HL-60/S4 treated with phorbol 12-myristate 13-acetate at 8.2 ng/mL for 4 days and 3 days (cell line): Measurements from ENCODE around the gene MBIP.

Source experiments
- in situ Hi-C: fragments of 300-500 bp; cut with MboI; formaldehyde crosslinking; loops from 2 replicates; pipeline ENCODE4 v1.15.0; 2022; ENCODE audit warnings: low sequenced_read_pairs

Gene MBIP

DNA sequence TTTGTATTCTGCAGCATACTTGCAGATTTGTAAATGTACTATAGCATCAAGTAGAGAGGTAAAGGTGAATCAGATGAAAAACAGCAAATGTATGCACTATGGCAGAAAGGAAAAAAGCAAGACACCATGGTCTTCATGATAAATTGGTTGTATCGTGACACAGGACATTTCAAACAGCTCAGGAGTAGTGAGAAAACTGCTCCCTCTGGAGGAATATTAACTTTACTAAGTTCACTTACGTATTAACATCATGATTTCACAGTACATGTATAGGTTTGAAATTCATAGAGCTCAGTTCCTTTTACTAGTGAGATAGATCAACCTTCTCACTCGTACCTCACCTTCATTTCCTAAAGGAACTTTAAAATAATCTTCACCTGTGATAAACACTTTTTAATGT lies 6.5 kb downstream of the MBIP start:
- in situ Hi-C loops: no loop called here

DNA sequence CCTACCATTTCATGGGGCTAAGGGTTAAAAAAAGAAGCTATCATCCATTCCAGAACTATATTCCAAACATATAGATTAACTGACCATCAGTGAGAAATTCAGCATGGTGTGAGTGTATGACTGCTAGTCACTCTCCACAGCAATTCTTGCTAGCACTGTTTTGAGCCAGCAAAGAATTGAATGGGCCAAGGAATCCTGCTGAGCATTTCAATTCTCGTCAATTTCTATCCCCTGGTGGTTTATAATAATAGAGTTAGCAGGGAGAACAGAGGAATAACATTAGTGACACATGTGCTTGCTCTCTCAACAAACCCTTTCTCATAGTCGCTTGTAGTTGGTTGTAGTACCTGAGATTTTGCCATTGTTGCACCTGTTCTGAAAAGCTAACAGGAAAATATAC lies 7.2 kb downstream of the MBIP start:
- in situ Hi-C loops: no loop called here

DNA sequence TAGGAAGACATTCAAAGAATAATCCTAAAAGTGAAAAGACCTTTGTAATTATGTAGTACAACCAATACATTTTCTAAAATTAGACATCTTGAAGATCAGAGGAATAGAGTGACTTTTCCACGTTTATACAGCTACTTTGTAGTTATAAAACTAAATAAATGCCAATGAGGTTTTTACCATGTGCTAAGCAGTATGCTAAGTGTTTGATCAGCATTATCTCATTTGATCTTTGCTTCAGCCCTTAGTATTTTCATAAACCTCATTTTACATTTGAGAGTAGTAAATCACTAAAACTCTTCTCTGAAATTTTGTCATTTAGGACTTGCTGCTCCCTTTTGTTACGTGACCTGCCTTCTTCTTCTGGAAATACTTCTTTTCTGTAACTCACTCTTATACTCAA lies 13.6 kb downstream of the MBIP start:
- in situ Hi-C loops: no loop called here

DNA sequence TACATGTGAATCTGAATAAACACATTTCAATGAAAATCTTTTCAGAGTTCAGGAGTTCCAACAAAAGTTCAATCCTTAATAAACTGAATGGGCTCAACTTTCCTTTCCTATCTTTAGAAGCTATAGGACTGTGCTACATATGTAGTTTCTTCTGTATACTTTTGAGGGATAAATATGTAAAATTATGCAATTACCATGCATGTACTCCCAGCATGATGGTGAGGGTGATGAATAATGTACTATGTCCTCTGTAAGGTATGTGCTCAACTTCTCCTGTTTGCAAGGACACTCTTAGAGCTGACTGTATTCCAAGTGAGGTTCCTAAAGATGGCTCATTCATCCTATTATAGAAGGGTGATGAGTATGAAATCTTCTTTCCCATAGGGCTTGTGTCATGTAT lies 15.5 kb downstream of the MBIP start:
- in situ Hi-C loops: no loop called here

DNA sequence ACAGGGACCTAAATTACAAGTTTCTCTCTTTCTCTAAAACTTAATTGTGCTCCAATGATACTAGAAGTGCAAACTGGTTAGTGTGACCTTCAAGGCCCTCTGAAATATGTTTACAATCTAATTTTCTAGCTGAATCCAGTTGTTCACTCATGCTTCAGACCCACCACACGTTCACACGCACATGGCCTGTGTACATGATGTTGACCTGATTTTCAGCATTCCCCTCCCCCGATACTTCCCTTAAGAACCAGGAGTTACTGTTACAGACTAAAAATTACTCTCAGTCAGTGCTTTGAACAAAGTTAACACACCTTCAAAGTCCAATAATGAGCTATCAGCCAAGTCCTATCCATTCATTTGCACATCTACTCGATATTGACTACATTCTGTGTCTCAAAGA lies 16.5 kb downstream of the MBIP start:
- in situ Hi-C loops: no loop called here

DNA sequence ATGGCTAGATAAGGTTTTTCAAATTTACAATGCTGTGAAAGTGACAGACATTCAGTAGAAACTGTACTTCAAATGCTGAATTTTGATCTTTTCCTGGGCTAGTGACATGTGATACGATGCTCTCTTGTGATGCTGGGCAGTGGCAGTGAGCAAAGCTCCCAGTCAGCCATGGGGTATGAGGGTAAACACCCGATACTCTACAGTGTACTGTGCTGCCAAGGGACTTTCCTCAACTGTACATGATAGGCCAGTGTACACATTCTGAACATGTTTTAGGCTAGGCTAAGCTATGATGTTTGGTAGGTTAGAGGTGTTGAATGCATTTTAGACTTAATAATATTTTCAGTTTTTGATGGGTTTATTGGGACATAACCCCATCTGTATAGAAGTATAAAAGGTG lies 17.6 kb downstream of the MBIP start:
- in situ Hi-C loops: no loop called here

DNA sequence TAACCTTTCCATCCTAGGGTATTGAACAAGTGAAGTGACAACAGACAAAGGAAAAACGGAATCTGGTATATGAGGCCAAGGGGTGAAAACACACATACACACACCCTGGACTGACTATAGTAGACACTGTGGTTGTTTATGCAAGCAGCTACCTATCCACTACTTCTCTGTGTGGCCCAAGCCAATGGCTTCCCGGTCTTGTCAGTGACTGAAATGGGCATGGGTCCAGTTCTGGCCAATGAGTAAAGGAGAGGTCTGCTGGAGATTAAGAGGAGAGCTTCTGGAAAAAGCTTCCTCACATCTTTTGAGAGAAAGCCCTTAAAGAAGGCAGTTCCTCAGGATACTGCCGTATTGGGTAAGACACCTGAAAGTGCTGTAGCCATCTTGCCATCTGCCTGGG lies 19.3 kb downstream of the MBIP start:
- in situ Hi-C loops: no loop called here

DNA sequence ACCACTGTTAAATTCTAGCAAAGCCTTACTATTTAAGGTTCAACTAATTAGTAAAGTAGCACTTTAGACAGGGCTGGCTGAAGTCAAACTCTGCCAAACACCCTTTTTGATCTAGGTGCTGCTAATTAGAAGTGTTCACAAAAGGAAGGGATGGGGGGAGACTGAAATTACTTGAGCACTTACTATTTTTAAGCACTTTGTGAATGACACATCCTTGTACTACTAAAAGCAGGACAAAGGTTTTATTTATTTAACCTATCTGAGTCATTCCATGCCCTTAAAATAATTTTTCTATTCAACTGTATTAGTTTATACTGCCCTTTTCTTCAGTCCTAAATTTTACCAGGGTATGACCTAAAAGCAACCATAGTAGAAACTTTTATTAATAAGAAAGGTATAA lies 20.1 kb downstream of the MBIP start:
- in situ Hi-C loops: no loop called here

DNA sequence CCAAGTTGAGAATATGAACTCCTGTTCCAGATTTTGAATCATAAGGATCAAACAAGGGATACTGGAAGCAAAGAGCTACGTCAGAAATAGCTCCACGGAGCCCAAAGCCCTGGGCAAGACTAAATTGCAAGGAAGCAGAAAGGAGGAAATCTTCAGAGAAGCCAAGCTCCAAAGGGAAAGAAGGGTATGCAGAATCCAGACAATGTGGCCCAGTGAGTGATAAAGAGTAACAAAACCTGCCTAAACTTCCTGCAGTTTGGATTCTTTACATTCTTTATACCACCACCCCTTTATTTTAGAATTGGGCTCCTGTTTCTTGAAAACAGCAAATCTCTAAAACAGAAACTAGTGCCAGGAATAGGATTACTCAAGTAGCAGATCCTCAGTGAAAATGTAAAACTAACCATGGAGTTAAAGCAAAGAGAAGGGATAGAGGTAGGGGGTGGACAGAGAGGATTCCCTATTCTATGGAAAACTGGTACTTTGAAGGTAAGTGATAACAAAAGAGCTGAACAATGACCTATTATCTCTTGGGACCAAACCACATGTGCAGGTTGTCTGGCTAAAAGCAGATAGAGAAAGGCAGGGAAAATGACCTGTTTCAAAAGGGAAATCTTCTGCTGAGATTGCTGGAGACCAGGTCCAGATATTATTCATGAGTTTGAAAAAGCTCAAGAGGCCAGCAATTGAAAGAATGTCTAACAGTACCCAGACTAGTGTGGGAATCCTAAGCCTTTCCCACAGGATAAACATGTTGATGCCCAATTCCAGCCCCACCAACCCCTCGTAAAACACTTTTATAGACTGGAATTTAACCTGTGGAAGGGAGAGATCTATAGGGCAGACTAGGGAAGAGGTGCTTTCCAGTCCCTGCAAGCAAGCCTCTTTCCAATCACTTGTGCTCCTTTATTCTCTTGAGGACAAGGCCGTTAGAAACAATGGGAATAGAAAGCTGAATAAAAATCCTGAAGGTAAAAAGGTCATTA lies 24.5 kb downstream of the MBIP start:
- in situ Hi-C loops: no loop called here

DNA sequence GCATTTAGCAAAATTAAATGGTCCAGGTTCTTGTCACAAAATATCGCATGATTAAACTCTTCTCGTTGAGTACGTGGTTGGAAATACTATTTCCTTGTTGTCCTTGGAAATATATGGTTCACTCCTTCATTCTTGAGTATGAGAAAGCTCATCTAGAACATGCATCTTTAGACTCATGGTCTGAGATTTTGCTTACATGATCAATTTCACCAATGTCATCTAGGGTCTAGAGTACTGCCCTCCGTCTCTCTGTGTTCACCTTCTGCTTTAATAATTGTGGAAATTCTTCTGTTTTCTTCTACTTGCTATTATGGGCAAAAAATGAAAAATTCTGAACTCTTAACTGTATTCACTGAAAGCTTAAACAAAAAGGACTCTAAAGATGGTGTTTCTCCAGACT lies 25.9 kb downstream of the MBIP start:
- in situ Hi-C loops: no loop called here

DNA sequence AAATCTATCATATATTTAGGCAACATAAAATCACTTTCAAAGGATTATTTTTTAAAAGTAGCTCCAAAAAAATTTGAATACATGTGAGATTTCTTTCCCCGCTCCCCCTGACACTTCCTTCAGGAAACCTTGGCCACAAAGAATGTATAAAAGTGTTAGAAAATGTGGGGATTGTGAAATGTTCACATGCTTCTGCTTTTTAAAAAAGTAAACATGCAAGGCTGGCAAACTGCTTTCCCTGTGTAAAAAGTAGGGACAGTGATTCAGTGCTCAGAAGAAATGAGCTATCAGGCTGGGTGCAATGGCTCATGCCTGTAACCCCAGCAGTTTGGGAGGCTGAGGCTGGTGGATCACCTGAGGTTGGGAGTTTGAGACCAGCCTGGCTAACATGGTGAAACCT lies 26.6 kb downstream of the MBIP start:
- in situ Hi-C loops: no loop called here

DNA sequence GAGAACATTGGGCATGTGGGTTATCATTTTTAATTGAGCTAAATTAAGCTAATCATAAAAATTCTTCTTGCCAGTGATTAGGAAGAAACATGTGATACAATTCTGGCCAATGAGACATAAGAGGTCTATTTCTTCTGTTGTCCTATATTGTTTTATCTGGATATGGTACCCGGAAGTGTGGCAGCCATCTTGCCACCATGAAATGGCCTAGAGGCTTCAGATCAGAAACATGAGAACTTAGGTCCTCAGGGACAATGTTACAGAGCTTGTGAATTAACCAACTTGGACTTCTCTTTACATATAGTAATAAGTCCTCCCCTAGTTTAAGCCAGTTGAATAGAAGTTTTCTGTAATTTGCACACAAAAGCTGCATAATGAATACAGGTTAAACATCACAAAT lies 30.5 kb downstream of the MBIP start:
- in situ Hi-C loops: no loop called here

DNA sequence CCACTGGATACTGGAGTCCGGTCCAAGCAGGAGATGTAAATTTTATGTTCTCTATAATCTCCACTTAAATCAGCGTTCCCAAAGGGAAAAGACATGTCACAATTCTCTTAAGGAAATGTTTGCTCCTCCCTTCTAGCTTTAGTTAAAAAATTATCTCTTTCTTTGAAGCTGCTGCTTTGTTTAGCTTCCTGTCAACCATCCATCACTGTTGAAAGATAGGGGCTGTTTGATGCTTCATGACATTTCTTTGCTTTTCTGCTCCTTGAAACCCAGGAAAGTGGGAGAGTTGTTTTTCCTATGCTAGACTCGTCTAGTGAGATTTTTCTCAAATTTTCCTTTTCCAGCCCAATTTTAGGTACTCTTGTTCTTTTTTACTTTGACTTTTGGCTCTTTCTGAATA lies 31.9 kb downstream of the MBIP start:
- in situ Hi-C loops: no loop called here

DNA sequence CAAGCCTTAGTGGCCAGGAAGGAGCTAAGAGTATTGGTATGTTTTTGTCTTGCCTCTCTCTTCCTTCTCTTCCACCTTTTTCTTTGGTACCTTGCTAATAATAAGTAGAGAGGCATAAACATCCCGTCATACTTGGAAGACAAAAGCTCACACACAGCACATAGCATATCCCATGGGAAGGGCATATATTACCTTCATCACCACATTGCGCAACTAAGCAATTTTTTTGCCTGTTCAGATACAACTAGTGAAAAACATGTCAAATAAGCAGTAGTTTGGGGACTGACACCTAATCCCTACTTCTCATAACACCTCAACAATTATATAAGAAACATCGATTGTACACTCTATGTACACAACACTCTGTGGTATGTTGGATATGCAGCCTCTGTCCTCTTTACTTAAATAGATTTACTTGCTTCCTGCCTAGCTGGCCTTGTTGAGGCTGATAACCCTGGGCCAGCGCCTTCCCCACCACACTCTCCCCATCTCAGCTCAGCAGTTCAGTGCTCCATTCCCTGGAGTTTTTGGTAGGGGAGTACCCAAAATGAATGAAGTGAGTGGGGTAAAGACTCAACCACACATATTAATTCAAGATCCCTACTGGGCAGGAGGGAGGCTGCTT lies 35.4 kb downstream of the MBIP start:
- in situ Hi-C loops: no loop called here

DNA sequence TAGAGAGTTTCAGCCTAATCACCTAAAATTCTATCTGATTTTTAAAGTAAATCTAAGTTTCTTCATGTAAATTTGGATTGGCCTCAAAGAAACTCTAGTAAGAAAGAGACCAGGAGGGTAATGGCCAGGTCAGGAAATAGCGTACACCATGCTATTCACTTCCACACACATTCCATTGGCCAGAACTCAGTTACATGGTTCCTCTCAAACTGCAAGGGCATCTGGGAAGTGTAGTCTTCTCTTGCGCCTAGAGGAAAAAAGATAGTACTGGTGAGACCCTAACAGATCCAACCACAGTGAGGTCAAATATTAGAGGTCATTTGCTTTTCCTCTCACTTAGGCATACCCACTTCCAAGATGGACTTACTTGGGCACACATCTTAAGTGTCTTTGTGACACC lies 39.1 kb downstream of the MBIP start:
- in situ Hi-C loops: no loop called here

DNA sequence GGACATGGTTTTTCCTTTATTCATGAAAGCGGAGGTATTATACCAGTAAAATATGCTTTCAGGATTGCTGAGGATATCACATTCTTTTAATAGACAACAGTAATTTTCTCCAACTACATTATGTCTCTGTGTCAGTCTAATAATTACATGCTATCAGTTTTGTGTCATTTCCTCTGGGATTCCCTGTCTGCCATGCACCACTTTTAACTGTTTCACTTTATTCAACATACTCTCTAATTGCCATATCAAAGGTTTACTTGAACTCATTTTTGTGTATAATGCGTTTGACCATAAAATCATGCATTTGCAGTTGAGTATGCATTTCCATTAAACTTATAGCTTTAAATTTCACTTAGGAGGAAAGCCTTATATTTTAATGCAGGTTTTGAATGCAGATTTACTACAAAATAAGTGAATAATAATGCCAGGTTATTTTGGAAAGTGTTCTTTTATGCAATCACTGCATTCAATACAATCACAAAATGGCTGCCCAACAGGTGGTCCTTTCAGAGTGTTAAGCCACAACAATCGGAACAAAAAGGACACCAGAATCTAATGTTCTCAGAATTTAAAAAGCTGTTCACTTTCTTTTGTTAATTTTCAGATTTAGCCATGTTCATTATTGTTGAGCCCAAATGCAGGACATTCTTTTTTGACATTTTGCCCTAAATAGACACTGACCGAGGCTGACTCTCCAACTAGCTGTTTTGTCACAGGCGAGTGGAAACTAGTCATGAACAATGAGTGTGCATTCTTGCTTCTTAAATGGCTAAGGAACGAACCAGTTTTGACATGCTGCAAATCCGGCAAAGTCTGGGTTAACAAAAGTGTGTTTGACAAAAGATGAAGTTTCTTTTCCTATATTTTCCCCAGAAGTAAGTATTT lies 40.9 kb downstream of the MBIP start:
- in situ Hi-C loops: no loop called here

DNA sequence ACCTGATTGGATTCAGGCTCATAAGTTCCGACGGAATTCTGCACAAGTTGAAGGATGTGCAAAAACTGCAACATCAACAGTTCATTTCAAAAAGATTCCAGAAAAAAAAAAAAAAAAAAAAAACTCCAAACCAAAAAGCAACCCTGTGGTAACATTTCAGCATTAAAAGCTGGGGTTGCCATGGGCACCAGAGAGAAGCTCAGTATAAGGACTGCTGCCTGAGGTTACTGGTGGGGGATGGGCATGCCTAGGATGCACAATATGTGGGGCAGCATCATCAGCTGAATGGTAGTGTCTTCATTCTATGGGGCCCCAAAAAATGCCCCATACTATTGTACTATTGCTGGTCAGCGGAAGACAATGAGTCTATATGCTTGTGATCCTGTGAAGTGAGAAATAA lies 44.7 kb downstream of the MBIP start:
- in situ Hi-C loops: no loop called here

DNA sequence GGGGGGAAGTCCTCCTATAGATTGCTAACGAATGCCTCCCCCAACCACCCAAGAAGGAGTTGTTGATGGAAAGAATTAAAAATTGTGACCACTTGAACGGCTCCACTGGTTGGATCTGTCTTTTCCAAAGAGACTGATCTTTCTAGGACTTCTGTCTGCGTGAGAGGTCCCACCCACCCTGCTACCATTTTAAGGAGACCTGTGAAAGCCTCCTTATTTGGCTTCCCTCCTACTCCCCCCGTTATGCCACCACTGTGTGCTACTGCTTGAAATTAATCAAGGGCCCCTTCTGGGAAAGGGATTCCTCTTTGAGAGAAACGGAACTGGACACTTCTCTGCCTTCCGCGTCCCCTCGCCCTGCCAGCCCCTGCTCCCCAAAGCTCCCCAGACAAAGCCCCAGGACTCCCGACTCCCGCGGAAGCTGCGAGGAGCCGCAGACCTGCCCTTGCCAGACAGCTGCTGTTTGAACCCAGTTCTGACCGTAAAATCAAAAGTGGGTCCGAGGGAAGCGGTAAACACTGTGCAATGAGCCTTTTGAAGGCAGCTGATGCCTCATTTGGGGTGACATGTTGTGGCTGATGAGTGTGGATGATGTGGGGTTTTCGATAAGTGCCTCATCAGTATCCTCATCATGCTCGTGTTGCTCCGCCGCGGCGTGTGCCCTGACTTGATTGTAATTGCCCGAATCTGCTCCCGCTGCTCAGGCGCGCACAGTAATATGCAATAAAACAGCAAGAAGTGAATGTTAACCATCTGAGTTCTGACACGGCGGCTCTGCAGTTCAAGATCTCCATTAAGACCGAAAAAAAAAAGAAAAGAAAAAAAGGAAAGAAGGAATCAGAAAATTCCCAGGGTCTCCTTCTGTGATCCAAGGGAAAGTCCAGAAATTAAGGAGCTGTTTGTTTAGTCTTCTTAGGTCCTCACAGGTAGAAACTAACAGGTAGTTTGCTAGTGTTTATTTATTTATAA lies 48.2 kb downstream of the MBIP start:
- in situ Hi-C loops: no loop called here

DNA sequence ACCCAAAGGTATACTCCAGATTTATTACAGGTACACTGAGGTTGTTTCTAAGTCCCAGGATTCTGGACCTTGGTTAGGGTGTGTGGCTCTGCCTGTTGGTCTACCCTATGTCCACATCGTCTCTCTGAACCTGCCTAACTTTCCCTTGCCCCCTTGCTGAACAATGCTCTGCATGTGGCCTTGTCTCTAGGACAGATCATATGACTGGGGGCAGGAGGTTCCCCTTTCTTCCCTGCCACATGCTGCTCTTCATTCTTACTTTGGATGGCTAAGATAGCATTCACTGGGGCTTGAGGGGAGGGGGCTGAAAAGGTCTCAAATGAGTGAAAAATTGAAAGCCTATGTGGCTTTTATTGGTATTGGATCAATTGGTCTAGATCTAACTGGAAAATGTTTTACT lies 49.2 kb downstream of the MBIP start:
- in situ Hi-C loops: no loop called here

DNA sequence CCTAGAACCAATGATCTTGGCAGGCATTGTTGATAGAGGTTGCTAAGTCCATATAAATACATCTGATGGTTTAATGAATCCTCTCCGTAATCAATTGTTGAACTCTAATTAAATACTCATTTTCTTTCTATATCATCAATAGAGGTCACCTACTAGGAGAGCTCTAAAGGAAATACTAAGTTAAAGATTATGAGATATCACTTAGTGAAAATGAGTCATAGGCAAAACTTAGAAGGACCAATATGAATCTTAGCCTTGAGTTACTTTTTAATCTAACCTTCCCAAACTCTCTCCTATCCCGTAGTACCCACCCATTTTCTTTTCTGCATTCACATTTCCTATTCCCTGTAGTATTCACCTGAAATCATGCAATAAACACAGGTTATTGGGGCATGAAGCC lies 50.2 kb downstream of the MBIP start:
- in situ Hi-C loops: no loop called here
